GM19468 (cell line): ENCODE measurements around the gene PRXL2A.

ENCODE experiments used
- ATAC-seq: cut with Tn5 transposase; IDR thresholded peaks from one replicate; pipeline ENCODE4 v1.9.1; 2021; ENCODE audit warnings: mild to moderate bottlenecking, moderate library complexity, moderate number of reproducible peaks; ENCODE audit not compliant: unreplicated experiment; ENCODE audit errors: extremely low read depth

PRXL2A gene

DNA sequence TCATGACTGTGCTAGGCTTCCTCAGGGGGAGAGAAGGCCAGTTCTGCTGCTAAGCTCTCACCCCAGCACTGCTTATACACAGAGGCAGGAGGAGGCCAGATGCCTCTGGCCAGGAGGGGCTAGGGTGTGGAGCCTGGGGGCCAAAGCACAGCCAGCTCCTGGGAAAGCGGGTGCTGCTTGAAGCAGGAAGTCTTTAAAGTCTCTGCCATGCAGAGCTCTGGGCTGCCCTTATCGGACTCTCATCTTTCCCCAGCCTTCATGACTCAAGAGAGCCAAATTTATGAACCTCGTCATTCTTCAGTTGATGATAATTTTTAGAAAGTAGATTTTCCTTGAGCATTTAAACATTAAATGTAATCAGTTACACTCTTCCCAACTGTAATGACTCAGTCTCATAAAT lies 34.5 kb downstream of the PRXL2A start:
- no peak for ATAC-seq

GRCh38 chr10:80443531-80443974 lies 35.2 kb downstream of the PRXL2A start:
- ATAC-seq, result peak; percentile 42

GRCh38 chr10:80444124-80444523 lies 35.8 kb downstream of the PRXL2A start:
- ATAC-seq, result no peak

- peak; percentile 66 for ATAC-seq
Measured at GRCh38 chr10:80444646-80445319, 36.4 kb downstream of the PRXL2A start.

- ATAC-seq, result no peak
Measured at GRCh38 chr10:80447436-80448190, 39.3 kb downstream of the PRXL2A start.

DNA sequence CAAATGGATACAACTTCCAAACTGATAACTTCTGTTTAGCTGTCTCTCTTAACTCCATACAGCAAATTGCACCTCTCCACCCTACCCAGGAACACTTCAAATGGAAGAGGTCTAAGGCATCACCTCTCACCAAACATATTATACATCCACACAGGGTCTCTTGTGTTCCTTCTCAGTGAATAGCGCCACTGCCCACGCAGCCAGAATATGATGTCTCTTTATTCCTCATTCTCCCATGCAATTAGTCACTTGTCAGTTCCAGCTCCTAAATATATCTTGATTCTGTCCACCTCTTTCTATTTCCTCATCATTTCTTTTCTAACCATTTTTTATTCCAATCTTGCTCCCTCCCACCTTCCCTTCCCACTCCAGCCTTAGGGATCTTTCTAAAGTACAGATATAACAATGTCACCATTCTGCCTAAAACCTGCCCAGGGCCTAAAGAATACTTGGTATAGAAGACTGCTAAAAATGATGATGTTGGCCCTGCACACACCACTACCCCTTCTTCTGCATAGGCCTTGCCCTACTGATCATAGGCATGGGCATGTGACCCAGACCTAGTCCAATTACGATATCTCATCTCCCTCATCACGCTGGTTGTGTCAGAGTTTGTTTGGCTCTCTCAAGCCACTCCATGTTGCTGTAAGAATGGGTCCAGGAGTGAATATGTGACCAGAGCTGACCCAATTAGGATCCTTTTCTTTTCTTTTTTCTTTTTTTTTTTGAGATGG lies 40.0 kb downstream of the PRXL2A start:
- ATAC-seq, result no peak

GRCh38 chr10:80449520-80449919 lies 41.2 kb downstream of the PRXL2A start:
- no peak for ATAC-seq

- no peak for ATAC-seq
Measured at GRCh38 chr10:80451132-80451531, 42.8 kb downstream of the PRXL2A start.

- no peak for ATAC-seq
Measured at GRCh38 chr10:80452069-80452468, 43.7 kb downstream of the PRXL2A start.

DNA sequence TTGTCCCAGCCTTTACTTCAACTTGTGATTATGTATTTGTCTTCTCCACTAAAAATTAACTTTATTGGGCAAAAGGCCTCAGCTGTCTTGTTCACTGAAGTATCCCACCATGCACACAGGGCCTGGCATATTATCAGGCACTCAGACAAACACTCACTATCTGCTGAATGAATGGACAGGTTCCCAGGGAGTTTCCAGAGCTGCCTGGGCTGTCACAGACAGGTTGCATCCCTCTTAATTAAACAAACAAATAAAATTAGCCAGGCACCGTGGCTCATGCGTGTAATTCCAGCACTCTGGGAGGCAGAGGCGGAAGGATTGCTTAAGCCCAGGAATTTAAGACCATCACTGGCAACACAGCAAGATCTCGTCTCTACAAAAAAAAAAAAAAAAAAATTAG lies 44.3 kb downstream of the PRXL2A start:
- no peak for ATAC-seq

- no peak for ATAC-seq
Measured at GRCh38 chr10:80453056-80453841, 44.9 kb downstream of the PRXL2A start.

DNA sequence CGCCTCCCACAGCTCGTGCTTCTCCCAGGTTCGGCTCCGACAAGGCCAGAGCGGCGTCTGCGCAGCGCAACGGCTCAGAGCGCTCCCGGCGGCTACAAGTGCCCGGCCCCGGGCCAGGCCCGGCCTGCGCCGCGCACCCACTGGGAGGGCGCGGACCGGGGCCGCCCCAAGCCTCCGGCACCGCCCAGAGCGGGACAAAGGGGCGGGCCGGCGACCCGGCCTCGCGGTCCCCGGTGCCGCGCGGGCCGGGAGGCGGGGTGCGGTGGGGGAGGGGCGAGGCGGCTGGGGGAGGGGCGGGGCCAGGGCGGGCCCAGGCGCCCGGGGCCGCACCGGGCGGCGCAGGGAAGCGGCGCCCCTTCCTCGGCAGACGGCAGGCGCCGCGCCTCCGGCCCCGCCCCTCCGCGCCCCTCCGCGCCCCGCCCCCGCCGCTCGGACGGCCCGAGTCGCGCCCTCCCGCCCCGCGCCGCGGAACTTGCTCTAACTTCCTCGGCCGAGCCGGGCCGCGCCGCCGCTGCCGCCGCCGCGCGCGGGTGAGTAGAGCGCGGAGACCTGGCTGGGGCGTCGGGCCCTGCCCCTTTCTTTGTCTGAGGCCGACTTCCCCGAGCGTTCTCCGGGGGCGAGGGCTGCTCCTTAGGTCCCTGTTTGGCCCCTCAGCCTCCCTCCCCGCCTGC lies 45.6 kb downstream of the PRXL2A start, which contains the start of gene TSPAN14:
Gene TSPAN14 (plus strand): TSS at position 469 of the 671 bp plus-strand sequence. CDS start 34,924 bp downstream, outside the sequence.
- peak; percentile 67 for ATAC-seq

DNA sequence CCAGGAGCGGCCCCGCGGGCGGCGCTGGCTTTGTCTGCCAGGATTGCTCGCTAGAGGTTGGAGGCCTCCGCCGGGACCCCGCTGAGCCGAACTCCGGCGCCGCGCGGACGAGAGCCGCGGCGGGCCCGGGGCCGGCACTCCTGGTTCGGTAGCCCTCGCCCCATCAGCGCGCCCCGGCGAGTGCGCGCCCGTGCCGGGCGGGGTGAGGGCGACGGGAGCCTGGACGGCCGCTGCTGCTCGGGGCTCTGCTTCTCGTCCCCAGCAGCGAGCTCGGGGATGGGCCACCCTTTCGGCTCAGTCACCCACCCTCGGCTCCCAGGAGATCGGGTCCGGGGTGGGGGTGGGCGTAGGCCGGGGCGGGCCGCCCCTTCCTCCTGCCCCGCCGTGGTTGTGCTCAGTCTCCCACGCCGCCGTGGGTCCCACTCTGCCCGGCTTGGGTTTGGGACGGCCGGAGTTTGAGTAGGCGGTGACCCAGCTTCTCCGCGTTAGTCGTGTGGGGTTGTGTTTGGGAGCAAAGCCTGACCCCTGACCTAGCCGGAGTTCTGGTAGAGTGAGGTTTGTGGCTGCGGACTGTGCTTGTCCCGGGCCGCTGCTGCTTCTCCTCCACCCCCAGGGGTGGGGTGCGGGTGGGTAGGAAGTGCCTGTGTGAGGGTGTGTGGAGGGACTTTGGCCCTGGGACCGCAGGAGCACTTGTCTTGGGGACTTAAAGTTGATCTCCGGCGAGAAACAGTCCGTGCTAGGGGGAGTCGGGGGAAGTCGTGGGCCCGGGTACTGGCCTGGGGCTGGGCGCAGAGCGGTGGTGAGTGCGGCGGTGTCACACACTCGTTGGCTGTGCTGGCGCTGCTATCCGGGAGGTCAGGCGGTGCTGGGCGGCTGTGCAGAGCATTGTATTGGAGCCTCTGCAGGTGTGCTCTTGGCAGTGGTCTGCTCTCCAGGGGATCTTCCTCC lies 46.4 kb downstream of the PRXL2A start:
- no peak for ATAC-seq

DNA sequence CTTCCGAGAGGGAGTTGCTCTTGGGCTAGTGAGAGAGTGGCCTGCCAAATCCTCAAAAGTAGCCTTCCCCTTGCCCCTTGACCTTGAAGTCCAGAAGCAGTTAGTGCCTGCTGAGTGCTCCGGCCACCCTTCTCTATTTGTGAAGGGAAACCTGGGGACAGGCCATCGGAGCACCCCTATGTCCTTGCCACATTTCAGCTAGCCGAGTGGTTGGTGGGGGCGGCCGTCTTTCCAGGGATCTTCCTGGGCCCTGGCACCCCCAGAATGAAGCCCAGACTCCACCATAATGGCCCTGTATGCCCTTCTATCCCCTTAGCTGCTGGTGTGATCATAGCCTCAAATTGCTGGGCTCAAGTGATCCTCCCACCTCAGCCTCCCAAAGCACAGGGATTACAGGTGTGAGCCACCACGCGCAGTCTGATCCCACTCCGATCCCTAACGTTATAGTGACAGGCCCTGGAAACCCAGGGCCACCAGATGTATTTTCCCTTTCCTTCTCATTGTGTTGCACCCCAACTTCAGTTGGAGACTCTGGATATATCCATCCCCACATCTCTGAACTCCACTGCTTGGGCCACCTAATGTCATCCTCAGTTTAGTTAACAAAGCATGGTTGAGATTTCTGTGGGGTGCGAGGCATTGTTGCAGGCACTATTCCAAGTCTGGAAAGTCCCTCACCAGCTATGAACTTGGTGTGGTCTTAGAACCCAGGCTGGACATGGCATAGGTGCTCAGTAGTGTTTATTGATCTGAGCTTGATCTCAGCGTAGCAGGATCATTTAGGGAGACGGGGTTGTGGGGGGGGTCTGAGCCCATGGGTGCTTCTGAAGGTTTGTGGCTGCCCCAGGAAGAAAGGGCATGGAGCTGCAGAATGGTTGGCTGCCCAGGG lies 47.4 kb downstream of the PRXL2A start:
- ATAC-seq, result no peak

GRCh38 chr10:80457554-80458262 lies 49.4 kb downstream of the PRXL2A start:
- no peak for ATAC-seq

- ATAC-seq, result no peak
Measured at GRCh38 chr10:80458263-80458625, 49.9 kb downstream of the PRXL2A start.

DNA sequence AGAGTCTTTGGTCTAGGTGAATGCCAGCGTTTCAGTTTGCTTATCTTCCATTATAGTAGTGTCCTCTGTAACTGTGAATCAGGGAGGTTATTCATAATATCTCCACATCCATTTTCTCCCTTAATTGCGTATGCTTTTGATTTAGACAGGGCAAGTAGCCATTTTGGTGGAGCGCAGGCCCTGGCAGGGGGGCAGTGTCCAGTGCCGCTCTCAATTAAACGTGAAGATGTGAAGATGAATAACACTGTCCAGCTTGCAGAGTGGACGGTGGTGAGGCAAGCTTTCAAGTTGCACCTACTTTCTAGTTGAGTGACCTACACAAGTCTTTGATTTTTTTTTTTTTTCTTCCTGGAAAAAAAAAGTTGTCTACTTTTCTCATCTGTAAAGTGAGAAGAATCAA lies 50.3 kb downstream of the PRXL2A start:
- ATAC-seq, result no peak
